Activated CD8-positive, alpha-beta T cell treated with anti-CD3 and anti-CD28 coated beads, Interleukin-2, amount 10 ng/mL, durations not matched to agents 7 days and 5 days (primary cell): ENCODE measurements around the gene MYOM1. TPM values are rescaled to one million over a fixed set of nuclear protein-coding genes. Genes with fewer than 3 reads are reported as not detected.

Experiments used
- ATAC-seq: fragments of 150-1000 bp; cut with Tn5 transposase; one replicate; pipeline ENCODE4 v1.10.0; 2021; ENCODE audit warnings: moderate library complexity
- CTCF ChIA-PET: fragments of 350-600 bp; sonication (Branson Sonifier 250); formaldehyde crosslinking; loops from one replicate; lab custom pipeline; 2021; ENCODE audit warnings: antibody characterized with exemption; lab: Charles Lee
- POLR2A ChIA-PET: fragments of 350-600 bp; sonication (Branson Sonifier 250); formaldehyde crosslinking; loops from one replicate; lab custom pipeline; 2021; ENCODE audit warnings: antibody characterized with exemption; lab: Charles Lee
- DNase-seq: peaks from one replicate; pipeline ENCODE4 v3.0.0-alpha.2; 2020
- H3K27ac Mint-ChIP-seq: one replicate; pipeline ENCODE4 v1.8.0; 2021; ENCODE audit warnings: mild to moderate bottlenecking, mixed read lengths
- H3K27me3 Mint-ChIP-seq: one replicate; pipeline ENCODE4 v1.8.0; 2021; ENCODE audit warnings: low read depth, mixed read lengths
- H3K36me3 Mint-ChIP-seq: one replicate; pipeline ENCODE4 v1.8.0; 2021; ENCODE audit warnings: low read depth, mixed read lengths
- H3K4me1 Mint-ChIP-seq: one replicate; pipeline ENCODE4 v1.8.0; 2021; ENCODE audit warnings: low read depth, mixed read lengths
- H3K4me3 Mint-ChIP-seq: one replicate; pipeline ENCODE4 v1.8.0; 2021; ENCODE audit warnings: mild to moderate bottlenecking, mixed read lengths
- H3K9me3 Mint-ChIP-seq: one replicate; pipeline ENCODE4 v1.8.0; 2022; ENCODE audit warnings: mixed read lengths; ENCODE audit not compliant: insufficient read depth
- total RNA-seq, 2 experiments: library from RNA; stranded (reverse); gene quantifications; one replicate each; pipeline ENCODE4 v1.2.3, GENCODE V29; 2021

Gene MYOM1
- total RNA-seq: 1 to 10 TPM; 1.3 to 1.5 TPM

GRCh38 chr18:3219631-3220335 lies at the start of gene MYOM1:
MYOM1 (minus strand) TSS chr18:3219968; CDS start chr18:3215223, 4,745 bp downstream.
- DNase-seq: no peak
- ATAC-seq: no peak
- POLR2A ChIA-PET: no interaction called here
- CTCF ChIA-PET: interaction anchor here (1.0 to 1.1 kb wide), 2 partner anchors 26 to 221 kb away, joined by 3 read pairs; no protein-coding TSS in a partner anchor
- H3K27ac Mint-ChIP-seq: no peak within 1 kb of the TSS
- no peaks in the 10 kb centered on the region for H3K27me3 Mint-ChIP-seq
- H3K4me3 Mint-ChIP-seq: no peak within 1 kb of the TSS
- no peaks in the 10 kb centered on the region for H3K4me1 Mint-ChIP-seq
- H3K9me3 Mint-ChIP-seq: no peaks in the 10 kb centered on the region
- H3K36me3 Mint-ChIP-seq: no peaks in the 10 kb centered on the region

- no peak overlapping the region for H3K27ac Mint-ChIP-seq
- H3K9me3 Mint-ChIP-seq: no peaks in the 10 kb centered on the region
- no peak for DNase-seq
- H3K4me3 Mint-ChIP-seq: no peak overlapping the region
- H3K4me1 Mint-ChIP-seq: peaks cover 58% of the 10 kb centered on the region
- POLR2A ChIA-PET: no interaction called here
- no peaks in the 10 kb centered on the region for H3K27me3 Mint-ChIP-seq
- H3K36me3 Mint-ChIP-seq: peaks cover 37% of the 10 kb centered on the region
- CTCF ChIA-PET: interaction anchor here (1.0 to 15.7 kb wide), 2 partner anchors 29 to 395 kb away, joined by 3 to 214 read pairs; no protein-coding TSS in a partner anchor
- ATAC-seq: no peak
Observed at GRCh38 chr18:3269241-3269913, 49.6 kb upstream of the MYOM1 start.

- Mint-ChIP-seq H3K36me3 (peaks cover 36% of the 10 kb centered on the region), H3K27ac (no peak overlapping the region), H3K9me3 (no peaks in the 10 kb centered on the region), H3K27me3 (no peaks in the 10 kb centered on the region), H3K4me3 (no peak overlapping the region), H3K4me1 (peaks cover 68% of the 10 kb centered on the region)
- ATAC-seq: no peak
- DNase-seq: no peak
- ChIA-PET CTCF (no interaction called here), POLR2A (no interaction called here)
Observed at GRCh38 chr18:3268306-3268705, 48.5 kb upstream of the MYOM1 start.

GRCh38 chr18:3266062-3266608 lies 46.4 kb upstream of the MYOM1 start:
- H3K36me3 Mint-ChIP-seq: peaks cover 41% of the 10 kb centered on the region
- ATAC-seq (no peak), DNase-seq (no peak)
- H3K27me3 Mint-ChIP-seq: no peaks in the 10 kb centered on the region
- H3K9me3 Mint-ChIP-seq: no peaks in the 10 kb centered on the region
- POLR2A ChIA-PET: no interaction called here
- H3K4me3 Mint-ChIP-seq: peak overlapping the region; percentile 17
- H3K4me1 Mint-ChIP-seq: peaks cover 66% of the 10 kb centered on the region
- H3K27ac Mint-ChIP-seq: peak overlapping the region; percentile 23
- CTCF ChIA-PET: interaction anchor here (1.3 to 2.0 kb wide), 3 partner anchors 32 to 328 kb away, joined by 3 to 4 read pairs (median 4); no protein-coding TSS in a partner anchor

- CTCF ChIA-PET: interaction anchor here (1.3 to 2.8 kb wide), 5 partner anchors 31 to 328 kb away, joined by 3 to 9 read pairs (median 4); no protein-coding TSS in a partner anchor
Observed at GRCh38 chr18:3265564-3266033, 45.8 kb upstream of the MYOM1 start.

GRCh38 chr18:3264362-3264761 lies 44.6 kb upstream of the MYOM1 start:
- no peak overlapping the region for H3K27ac Mint-ChIP-seq
- H3K4me3 Mint-ChIP-seq: peak overlapping the region; percentile 23
- DNase-seq (no peak), ATAC-seq (no peak)
- H3K9me3 Mint-ChIP-seq: no peaks in the 10 kb centered on the region
- H3K4me1 Mint-ChIP-seq: peaks cover 76% of the 10 kb centered on the region
- ChIA-PET CTCF (interaction anchor here (0.9 to 2.8 kb wide), 8 partner anchors 11 to 332 kb away, joined by 3 to 9 read pairs (median 4); no protein-coding TSS in a partner anchor), POLR2A (interaction anchor here (1.8 to 6.5 kb wide), 3 partner anchors 15 to 329 kb away, joined by 6 to 218 read pairs (median 11); partner anchors contain the start of gene MYL12A)
- H3K27me3 Mint-ChIP-seq: no peaks in the 10 kb centered on the region
- H3K36me3 Mint-ChIP-seq: peaks cover 48% of the 10 kb centered on the region

More at GRCh38 chr18:3265564-3266033, 45.8 kb upstream of the MYOM1 start:
- DNase-seq (no peak), ATAC-seq (no peak)
- peaks cover 43% of the 10 kb centered on the region for H3K36me3 Mint-ChIP-seq
- no peaks in the 10 kb centered on the region for H3K27me3 Mint-ChIP-seq
- peak overlapping the region; percentile 10 for H3K27ac Mint-ChIP-seq
- H3K4me1 Mint-ChIP-seq: peaks cover 71% of the 10 kb centered on the region
- POLR2A ChIA-PET: interaction anchor here (2.8 kb wide), 1 partner anchor 32 kb away, joined by 11 read pairs; no protein-coding TSS in a partner anchor
- H3K9me3 Mint-ChIP-seq: no peaks in the 10 kb centered on the region
- H3K4me3 Mint-ChIP-seq: no peak overlapping the region

GRCh38 chr18:3263132-3263700 lies 43.4 kb upstream of the MYOM1 start:
- Mint-ChIP-seq H3K27me3 (no peaks in the 10 kb centered on the region), H3K9me3 (no peaks in the 10 kb centered on the region), H3K27ac (peak overlapping the region; percentile 87), H3K4me3 (peak overlapping the region; percentile 90), H3K4me1 (peaks cover 74% of the 10 kb centered on the region), H3K36me3 (peaks cover 57% of the 10 kb centered on the region)
- ChIA-PET POLR2A (interaction anchor here (0.6 to 6.5 kb wide), 7 partner anchors 14 to 342 kb away, joined by 3 to 218 read pairs (median 4); partner anchors contain the start of gene MYL12A), CTCF (interaction anchor here (1.1 to 2.8 kb wide), 8 partner anchors 9 to 403 kb away, joined by 3 to 10 read pairs (median 5); no protein-coding TSS in a partner anchor)
- no peak for DNase-seq
- no peak for ATAC-seq

- Mint-ChIP-seq H3K36me3 (peaks cover 61% of the 10 kb centered on the region), H3K4me1 (peaks cover 78% of the 10 kb centered on the region), H3K4me3 (peak overlapping the region; percentile 90), H3K9me3 (no peaks in the 10 kb centered on the region), H3K27ac (peak overlapping the region; percentile 100), H3K27me3 (no peaks in the 10 kb centered on the region)
- ChIA-PET CTCF (interaction anchor here (1.1 to 3.5 kb wide), 10 partner anchors 9 to 404 kb away, joined by 3 to 18 read pairs (median 6); partner anchors contain the start of gene MYL12A), POLR2A (interaction anchor here (0.6 to 6.5 kb wide), 18 partner anchors 9 to 691 kb away, joined by 3 to 218 read pairs (median 5); partner anchors contain the start of genes METTL4, MYL12A and NDC80)
- DNase-seq: peak; percentile 57
- peak; percentile 40 for ATAC-seq
Observed at GRCh38 chr18:3262234-3263131, 42.7 kb upstream of the MYOM1 start.

- ChIA-PET POLR2A (interaction anchor here (0.6 to 6.5 kb wide), 17 partner anchors 10 to 690 kb away, joined by 3 to 218 read pairs (median 4); partner anchors contain the start of genes METTL4, MYL12A and NDC80), CTCF (interaction anchor here (0.7 to 3.5 kb wide), 6 partner anchors 11 to 344 kb away, joined by 3 to 18 read pairs (median 5); partner anchors contain the start of gene MYL12A)
- peak within 1 kb of the TSS; percentile 100 for H3K27ac Mint-ChIP-seq
- H3K36me3 Mint-ChIP-seq: peaks cover 67% of the 10 kb centered on the region
- peaks cover 78% of the 10 kb centered on the region for H3K4me1 Mint-ChIP-seq
- DNase-seq: peak; percentile 87
- no peaks in the 10 kb centered on the region for H3K27me3 Mint-ChIP-seq
- H3K9me3 Mint-ChIP-seq: no peaks in the 10 kb centered on the region
- ATAC-seq: peak; percentile 74
- H3K4me3 Mint-ChIP-seq: peak within 1 kb of the TSS; percentile 90
Observed at GRCh38 chr18:3261373-3262233, 41.8 kb upstream of the MYOM1 start, which contains the start of gene MYL12B. MYL12B (plus strand) TSS chr18:3262133; CDS start chr18:3272899, 10,766 bp downstream.
